Testis (tissue), 2 donors: ENCODE results near the gene NPEPL1.

Experiments
- POLR2A ChIP-seq: fragments of 450-650 bp; IDR thresholded peaks from one replicate; pipeline ENCODE4 v1.6.1; 2017; ENCODE audit warnings: antibody characterized with exemption, mild to moderate bottlenecking, moderate library complexity
- TF ChIP-seq, protein P1 (sequence below), 3 experiments: fragments of 450-650 bp in 2 of 3; fragments of 200-600 bp in 1 of 3; sonication (generic) in 1 of 3; IDR thresholded peaks; one replicate each; pipeline ENCODE4 v1.5.1; 2016 to 2019; ENCODE audit warnings: antibody characterized with exemption in 3 of 3, mild to moderate bottlenecking in 2 of 3, moderate library complexity in 1 of 3

- no peak for TF ChIP-seq POLR2A
- TF ChIP-seq, protein P1, sequence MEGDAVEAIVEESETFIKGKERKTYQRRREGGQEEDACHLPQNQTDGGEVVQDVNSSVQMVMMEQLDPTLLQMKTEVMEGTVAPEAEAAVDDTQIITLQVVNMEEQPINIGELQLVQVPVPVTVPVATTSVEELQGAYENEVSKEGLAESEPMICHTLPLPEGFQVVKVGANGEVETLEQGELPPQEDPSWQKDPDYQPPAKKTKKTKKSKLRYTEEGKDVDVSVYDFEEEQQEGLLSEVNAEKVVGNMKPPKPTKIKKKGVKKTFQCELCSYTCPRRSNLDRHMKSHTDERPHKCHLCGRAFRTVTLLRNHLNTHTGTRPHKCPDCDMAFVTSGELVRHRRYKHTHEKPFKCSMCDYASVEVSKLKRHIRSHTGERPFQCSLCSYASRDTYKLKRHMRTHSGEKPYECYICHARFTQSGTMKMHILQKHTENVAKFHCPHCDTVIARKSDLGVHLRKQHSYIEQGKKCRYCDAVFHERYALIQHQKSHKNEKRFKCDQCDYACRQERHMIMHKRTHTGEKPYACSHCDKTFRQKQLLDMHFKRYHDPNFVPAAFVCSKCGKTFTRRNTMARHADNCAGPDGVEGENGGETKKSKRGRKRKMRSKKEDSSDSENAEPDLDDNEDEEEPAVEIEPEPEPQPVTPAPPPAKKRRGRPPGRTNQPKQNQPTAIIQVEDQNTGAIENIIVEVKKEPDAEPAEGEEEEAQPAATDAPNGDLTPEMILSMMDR (IDR thresholded peaks at IDR 0.05) = no peak
These were observed 5.5 kb downstream of the NPEPL1 start for GRCh38 chr20:58697867-58698703.
